ENCODE results near the gene OMD.
"Not testable (repeated sequence)": the region's sequence is repeated elsewhere in the genome, so short reads cannot be mapped to it uniquely, and the experiment has no call there.

The OMD gene

DNA sequence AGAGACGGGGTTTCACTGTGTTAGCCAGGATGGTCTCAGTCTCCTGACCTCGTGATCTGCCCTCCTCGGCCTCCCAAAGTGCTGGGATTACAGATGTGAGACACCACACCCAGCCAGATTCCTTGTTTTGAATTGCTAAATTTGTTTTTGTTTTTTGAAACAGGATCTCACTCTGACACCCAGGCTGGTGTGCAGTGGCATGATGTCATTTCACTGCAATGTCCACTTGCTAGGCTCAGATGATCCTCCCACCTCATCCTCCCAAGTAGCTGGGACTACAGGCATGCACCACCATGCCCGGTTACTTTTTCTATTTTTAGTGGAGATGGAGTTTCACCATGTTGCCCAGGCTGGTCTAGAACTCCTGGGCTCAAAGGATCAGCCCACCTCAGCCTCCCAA lies 13.1 kb downstream of the OMD start:
- not testable (repeated sequence) for DNase-seq

DNA sequence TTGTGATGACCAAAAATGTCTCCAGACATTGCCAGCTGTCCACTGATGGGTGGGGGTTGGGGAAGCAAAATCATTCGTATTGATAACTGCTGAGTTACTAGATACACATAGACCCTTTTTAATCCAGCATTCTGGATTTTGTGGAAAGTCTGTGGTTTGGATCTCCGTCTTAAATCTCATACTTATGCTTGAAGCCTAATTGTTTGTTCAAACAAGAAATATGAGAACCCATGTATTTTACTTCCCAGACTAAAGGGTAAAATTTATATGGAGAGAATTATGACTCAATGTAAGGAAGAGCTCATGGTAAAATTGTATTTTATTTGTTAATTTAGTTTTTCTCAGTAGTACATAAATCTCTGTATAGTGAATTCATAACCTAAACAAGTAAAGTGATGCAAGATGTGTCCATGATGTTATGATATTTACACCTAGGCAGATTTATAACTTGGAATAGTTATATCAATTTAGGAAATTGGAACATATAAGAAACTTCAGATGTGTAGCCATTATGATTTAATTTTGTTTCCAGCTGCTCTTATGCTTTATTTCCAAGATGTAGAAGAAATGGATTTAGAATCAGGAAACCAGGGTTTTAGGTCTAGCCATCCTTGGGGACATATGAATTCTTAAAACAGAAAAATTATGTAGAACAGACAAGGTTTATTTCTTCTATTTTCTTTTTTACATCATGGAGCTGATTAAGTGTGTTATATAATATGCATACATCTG lies 15.4 kb downstream of the OMD start:
- DNase-seq = no peak

DNA sequence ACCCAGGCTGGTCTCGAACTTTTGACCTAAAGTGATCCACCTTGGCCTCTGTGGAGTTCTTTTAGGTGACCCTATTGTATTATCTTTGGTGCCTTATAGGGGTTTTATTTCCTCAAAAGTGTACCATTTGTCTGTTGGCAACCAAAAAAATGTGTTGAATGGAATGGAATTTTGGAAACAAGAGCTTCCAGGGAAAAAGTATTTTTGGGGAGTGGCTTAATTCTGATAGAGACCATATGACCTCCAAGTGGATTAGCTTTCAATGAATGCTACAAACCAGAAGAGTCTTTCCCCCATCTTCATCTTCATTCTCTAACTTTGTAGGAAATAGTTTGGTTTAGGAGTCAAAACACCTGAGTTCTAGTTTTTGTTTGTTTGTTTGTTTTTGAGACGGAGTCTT lies 16.5 kb downstream of the OMD start:
- no peak for DNase-seq

DNA sequence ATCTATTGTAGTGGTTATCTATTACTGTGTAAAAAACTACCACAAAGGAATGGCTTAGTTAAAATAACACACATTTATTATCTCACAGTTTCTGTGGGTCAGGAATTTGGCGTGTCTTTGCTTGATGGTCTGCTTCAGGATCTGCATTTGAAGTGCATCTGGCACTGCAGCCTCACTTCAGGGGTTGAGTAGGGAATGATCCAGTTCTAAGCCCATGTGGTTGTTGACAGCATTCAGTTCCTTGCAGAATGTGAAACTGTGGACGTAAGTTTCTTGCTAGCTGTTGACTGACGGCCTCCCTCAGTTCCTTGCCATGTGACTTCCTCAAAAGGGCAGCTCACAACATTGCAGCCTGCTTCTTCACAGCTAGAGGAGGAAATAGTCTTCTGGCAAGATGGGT lies 17.8 kb downstream of the OMD start:
- no peak for DNase-seq

DNA sequence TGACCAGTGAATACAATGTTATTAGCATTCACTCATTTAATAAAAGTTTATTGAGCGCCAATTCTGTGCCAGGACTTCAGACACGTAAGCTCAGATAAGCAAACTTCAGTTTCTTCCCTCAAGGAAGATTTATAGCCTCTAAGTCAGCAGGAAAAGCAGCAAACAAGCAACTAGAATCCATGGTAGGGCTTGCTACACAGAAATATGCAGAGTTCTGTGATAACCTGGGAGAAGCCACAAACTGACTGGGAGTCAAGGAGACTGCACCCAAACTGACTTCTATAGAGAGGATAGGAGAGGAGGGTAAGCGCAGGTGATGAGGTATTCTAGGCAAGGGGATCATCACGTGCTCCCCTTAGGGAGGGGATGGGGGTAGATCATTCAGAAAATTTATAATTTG lies 18.5 kb downstream of the OMD start:
- no peak for DNase-seq

DNA sequence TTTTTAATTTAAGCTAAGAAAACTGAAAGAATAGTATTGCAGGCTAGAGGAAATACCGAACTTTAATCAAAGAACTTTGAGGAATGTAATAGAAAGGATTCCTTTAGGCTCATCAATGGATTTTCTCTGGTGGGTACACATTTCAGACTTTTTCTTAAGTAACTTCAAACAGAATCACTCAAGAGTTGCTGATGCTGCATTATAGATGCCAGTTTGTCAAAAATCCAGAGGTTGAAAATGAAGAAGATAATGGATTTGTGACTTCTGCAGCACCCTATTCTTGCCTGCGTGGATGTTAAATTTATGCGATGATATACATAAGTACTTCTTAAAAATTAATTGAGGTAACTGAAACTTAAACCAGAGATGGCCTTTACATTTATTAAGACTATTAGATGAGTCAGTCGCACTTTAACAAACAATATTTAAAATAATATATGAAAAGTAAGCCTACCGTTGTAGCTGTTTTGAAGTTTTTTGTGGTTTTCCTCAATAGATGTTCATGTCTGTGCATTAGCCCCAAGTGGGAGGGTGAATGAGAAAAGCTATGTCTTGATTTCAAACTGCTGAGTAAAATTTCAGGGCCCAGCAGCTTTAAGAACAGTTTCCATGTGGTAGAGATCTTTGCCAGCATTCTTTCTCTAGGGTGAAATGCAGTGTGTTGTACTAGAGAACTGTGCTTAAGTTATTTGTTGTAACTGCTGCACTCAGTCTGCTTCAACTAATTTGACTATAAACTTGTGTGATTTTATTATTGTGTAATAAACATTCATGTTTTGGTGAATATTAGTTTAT lies 20.0 kb downstream of the OMD start, which contains the start of gene OGN:
TSS of gene OGN (minus strand) at position 537 of the 795 bp plus-strand sequence. CDS start 1,171 bp downstream, outside the sequence.
- DNase-seq = no peak

DNA sequence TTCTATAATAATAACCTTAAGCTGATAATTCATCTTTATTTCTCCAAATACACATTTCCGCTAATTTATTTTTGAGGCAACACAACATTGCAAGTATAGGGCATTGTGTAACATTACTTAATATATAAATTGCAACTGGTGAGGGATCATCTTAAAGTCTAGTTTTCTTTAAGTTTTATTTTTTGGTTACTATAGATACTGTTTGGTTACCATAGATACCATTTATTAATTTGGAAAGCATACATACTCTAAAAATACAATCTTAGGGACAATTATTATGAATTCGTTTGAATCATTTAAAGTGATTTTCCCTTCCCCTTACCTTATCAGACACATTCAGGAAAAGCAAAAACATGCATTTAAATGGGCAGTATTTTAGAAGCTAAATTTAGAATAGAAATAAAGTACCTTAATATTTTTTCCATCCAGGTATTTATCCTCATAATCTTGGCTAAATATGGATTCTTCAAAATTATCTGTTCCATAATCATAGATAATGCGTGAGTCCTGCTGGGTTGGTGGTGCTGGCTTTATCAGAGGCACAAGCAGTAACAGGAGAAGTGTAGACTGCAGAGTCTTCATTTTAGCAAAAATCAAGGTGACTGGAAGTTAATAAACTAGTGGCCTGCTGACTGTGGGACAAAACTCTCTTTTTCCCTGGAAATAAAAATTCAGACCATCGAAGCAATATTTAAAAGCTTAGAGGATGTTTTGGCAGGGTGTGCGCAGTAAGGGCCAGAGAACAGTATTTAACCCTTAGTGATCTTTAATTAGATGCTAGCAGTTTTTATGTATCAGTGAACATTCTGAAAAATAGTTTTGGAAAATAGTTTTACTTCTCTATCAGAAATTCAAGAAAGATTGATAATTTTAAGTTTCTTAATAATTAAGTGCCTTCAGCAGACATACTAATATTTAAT lies 21.2 kb downstream of the OMD start:
- DNase-seq = no peak

DNA sequence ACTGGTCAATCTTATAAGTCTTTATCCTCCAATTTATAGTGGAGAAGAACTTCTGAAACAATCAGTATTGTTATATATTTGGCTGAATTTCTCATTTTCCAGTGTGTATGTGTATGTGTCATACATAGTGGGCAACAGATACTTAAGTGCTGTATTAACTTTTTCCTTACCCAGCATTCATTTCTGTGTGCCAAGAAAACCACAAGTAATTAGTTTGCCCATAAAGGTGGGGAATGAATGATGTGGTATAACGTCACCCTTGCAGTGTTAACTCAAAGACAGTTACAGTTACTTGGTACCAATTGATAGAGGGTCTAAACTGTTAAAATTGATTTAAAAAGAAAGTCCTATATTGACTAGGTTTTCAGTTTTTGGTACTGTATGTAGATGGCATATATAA lies 21.9 kb downstream of the OMD start:
- no peak for DNase-seq

DNA sequence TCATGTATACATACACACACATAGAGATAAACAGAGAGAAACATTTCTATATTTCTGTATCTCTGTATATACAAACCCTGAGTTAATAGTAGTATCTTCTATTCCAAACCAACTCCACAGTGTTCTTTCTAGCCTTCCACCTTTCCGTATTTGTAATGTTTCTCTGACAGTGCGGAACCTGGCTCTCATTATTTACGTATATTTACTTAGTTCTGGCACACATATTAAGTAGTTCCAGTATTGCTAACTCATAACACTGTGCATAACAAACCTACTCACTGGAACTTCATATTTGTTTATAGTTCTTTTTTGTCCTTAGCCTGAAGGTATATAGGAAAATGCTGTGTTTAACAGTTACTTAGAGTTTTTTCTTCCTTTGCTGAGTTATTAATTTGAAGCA lies 26.4 kb downstream of the OMD start:
- DNase-seq = no peak

DNA sequence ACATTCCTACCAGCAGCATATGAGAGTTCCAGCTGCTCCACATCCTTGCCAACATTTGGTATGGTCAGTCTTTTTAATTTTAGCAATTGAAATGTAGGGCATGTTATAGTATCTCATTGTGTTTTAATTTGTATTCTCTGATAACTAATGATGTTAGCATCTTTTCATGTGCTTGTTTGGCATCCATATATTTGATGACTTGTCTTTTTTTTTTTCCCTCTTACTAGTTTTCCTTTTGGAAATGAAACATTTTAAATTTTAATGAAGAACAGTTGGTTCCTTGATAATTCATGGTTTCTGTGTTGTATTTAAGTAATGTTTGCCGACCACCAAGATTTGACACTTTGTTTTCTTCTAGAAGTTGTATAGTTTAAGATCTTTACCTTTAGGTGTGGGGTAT lies 28.7 kb downstream of the OMD start:
- DNase-seq = no peak

DNA sequence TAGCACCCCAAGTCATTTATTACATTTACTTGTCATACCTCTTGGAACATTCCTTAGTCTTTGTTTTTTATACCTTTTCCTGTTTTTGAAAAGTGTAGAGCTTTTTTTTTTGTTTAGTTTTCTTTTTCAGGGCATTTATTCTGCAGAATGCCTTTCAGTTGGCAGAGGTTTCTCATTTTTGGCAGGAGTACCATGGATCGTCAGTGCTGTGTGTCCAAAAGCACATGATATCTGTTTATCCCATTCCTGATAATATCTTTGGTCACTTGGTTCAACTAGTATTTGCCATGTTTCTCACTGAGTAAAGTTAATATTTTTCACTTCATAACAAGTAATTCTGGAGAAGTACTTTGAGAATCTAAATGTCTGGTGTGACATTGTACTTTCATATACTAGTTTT lies 30.6 kb downstream of the OMD start:
- DNase-seq = no peak

DNA sequence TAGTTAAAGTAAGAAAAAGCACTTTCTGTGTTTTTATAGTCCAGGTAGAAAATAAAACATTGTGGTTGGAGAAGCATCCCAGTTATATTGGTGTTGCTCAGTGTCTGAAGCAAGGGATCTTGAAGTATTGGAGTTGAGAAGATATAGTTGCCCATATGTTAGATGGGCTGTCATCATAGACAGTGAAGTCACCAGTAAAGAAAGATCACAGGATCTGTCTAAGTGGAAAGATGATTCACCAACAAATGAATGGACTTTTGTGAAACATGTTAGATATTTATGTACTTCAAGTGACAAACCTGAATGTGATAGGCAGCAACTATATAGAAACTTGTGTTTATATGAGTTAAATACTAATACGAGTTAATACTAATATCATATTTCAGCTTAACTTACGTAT lies 31.6 kb downstream of the OMD start:
- DNase-seq = no peak

DNA sequence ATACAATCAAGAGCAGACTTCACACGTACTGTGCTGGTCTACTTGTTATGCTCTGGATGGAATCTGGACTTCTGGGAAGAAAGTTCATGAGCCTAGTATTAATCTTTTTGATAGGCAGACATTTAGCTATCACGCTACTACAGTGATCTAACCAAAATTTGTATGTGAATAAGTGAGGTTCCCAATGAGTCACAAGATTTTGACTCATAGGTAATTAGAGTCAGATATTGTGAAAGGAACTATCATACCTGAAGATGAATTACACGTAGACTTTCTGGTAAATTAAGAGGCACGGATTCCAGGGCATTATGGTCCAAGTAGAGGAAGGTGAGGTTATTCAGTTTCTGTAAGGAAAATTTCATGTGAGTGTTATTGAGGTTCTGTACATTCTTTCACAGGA lies 38.3 kb downstream of the OMD start:
- no peak for DNase-seq

DNA sequence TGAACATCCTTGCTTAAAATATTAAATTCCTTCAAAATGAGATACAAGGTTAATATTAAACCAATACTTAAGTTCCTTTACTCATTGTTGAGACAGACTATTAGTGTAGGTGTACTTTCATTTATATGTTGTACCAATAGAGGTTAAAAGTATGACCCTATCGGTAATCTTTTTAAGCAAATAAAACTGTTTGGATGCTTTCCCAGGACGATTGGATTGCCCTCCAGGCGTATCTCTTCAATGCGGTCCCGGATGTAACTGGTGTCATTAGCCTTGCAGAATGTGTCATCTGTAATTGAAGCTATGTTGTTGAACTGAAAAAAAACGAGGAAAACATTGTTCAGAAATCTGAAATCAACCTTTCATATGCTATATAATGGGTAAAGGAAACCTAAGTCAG lies 38.8 kb downstream of the OMD start:
- DNase-seq = no peak

DNA sequence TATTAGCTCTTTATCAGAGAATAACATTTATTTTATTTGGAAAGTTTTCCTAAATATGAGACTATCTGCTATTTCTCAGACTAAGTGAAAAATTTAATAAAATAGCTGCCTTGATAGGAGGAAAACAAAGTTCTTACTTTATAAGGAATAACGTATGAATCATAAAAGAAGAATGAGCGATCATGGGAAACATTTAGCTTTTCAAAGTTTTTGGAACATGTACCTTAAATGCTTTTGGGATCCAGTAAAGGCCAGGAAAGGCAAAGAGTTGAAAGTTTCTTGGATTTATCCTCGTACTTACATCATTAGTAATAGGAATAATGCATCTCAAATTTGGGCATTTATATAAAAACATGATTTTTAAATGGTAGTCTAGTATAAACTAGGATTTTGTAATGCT lies 39.3 kb downstream of the OMD start:
- DNase-seq = no peak

DNA sequence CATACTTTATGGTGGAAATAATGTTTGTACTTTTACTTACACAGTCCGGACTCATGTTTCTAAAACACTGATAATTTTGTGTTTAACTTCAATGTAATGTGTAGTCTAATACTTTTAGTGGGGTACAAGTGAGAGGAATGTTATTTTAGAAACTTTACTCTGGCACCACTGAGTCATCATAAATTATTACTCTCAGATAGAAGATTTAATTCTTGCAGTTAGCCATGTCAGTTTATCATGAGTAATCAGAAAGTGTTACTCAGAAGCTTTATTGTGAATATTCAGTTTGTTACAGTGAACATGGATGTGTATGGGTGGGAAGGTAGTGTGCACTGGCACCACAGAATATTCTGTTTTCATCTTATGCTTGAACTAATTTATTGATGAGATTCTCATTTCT lies 39.9 kb downstream of the OMD start:
- no peak for DNase-seq

DNA sequence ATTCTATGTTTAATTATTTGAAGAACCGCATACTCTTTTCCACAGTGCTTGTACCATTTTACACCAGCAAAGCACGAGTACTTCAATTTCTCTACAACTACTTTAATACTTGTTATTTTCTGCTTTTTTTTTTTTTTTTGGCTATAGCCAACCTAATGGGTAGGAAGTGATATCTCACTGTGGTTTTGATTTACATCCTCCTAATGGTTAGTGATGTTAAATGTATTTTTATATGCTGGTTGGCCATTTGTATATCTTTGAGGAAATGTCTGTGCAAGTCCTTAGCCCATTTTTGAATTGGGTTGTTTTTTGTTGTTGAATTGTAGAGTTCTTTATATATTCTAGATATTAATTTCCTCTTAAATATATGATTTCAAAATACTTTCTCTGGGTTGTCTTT lies 42.5 kb downstream of the OMD start:
- no peak for DNase-seq

DNA sequence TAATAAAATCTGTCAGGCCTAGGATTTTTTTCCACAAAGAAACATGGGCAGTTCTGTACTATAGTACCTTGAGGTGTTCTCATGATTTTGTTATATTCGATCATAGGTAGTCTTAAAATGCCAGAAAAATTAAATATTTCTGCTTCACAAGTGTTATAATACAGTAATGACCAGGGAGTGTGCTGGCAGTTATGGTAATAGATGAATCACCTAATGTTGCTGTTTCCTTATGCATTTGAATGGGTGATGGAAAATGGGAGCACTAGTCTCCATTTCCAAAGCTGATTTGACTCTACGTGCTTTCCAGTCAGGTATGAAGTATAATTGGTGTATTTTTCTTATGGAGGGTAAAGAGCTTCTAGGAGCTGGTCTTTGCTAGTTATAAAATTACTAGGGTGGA lies 43.7 kb downstream of the OMD start:
- no peak for DNase-seq

DNA sequence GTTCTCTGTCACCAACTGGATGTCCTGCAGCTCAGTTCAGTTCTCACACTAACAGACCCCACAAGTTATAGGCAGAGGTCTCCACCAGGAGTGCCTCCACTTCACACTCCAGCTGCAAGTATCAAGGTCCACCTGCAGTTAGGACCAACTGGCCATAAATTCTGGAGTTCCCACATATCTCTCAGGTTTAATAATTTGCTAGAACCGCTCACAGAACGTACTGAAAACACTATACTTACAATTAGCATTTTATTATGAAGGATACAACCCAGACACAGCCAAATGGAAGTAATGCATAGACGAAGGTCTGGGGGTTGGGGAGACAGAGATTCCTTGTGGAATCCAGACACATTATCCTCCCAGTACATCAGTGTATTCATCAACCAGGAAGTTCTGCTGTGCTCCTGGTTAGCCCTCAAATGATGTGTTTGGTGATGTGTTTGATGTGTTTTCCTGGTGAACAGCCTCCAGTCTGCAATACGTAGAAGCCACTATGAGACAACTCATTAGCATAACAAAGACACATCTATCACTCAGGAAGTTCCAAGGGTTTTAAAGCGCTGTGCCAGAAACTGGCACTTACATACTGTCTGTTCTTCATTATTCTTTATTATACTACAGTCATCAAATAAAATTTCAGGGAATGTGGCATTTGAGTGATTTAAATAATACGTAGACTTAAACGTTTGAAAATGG lies 45.3 kb downstream of the OMD start:
- peak; percentile 73 for DNase-seq

DNA sequence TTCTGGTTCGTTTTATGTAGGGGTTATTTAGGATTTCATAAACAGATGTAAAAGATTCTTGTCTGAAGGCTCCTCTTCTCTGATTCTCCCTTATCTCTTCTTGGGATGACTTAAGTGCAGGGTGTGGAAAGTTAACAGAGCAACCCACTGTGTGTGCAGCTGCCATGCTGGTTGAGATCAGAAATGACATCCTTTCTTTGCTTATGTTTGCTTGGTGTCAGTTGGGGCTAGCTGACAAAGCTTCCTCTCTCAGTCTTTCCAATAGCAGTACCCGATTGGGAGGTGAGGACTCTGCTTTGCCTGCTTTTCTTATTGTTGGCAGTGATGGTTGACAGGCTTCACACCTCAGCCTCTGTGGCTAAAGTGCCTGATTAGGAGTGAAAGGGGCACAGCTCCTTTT lies 46.4 kb downstream of the OMD start:
- DNase-seq = peak; percentile 21

DNA sequence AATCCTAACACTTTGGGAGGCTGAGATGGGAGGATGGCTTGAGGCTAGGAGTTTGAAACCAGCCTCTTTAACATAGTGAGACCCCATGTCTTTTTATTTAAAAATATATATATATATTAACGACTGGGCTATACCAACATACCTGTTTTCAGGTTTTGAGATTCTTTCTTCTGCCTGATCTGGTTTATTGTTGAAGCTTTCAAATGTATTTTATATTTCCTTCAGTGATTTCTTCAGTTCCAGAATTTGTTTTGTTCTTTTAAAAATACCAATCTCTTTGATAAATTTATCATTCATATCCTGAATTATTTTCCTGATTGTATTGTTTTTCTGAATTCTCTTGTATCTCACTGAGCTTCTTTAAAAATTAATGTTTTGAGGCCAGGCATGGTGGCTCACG lies 51.1 kb downstream of the OMD start:
- DNase-seq = no peak

DNA sequence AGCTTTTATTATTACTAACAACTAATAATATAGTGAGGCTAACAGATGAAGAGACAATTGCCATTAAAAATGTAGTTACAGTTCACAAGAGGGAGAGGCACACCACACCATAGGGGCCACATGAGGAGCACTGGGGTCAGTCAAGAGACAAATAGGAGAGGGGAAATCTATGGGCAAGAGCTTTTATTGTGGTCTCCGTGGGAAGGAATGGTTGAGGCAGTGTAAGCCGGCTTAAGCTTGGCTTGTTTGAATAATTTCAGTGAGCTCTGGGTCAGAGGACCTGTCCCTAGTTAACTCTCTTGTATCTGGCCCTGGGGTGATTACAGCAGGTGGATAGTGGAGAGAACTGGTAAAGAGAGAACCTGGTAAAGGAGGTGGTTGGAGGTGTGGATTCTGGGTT lies 55.2 kb downstream of the OMD start:
- no peak for DNase-seq

Data from DMS53 (cell line).